IMR-90 (cell line): ENCODE results near the gene ATXN10. TPM values are rescaled to one million over a fixed set of nuclear protein-coding genes. Genes with fewer than 3 reads are reported as not detected.

ENCODE experiments used
- ATAC-seq: fragments of 200-7000 bp; cut with Tn5 transposase; 2 replicates; pipeline ENCODE4 v1.9.1; 2020; ENCODE audit warnings: low read depth, mild to moderate bottlenecking, moderate library complexity
- BruUV-seq: library from RNA; stranded (reverse); fragments of 400-500 nt; replicated peaks from 2 replicates; lab custom pipeline; 2021; lab: Mats Ljungman, UMichigan
- CTCF ChIA-PET: fragments of 300-600 bp; formaldehyde crosslinking; extraction: SDS; loops from one replicate; lab custom pipeline; 2021; ENCODE audit warnings: antibody characterized with exemption; lab: Yijun Ruan, JAX
- POLR2A ChIA-PET: fragments of 300-600 bp; sonication (Branson Sonifier 250); formaldehyde crosslinking; loops from one replicate; lab custom pipeline; 2022; ENCODE audit warnings: antibody characterized with exemption; ENCODE audit not compliant: unreplicated experiment; lab: Charles Lee
- DNase-seq: peaks from one replicate; pipeline ENCODE4 v3.0.0; 2013
- H2AFZ ChIP-seq: replicated peaks from 2 replicates; pipeline ENCODE3; 2013; ENCODE audit warnings: low read length, mild to moderate bottlenecking; ENCODE audit not compliant: poor library complexity
- H2AK5ac ChIP-seq: 2 replicates; pipeline ENCODE4 v1.6.1; 2013; ENCODE audit warnings: low read depth, low read length, inconsistent platforms
- H2AK9ac ChIP-seq: replicated peaks from 2 replicates; pipeline ENCODE3; 2013; ENCODE audit warnings: mild to moderate bottlenecking, low read depth, low read length, moderate library complexity; ENCODE audit not compliant: poor library complexity
- H2BK120ac ChIP-seq: 2 replicates; pipeline ENCODE4 v1.6.1; 2013; ENCODE audit warnings: low read depth, low read length, inconsistent platforms
- H2BK15ac ChIP-seq: 3 replicates; pipeline ENCODE4 v1.6.1; 2013; ENCODE audit warnings: low read depth, low read length, inconsistent platforms
- H2BK20ac ChIP-seq: 2 replicates; pipeline ENCODE4 v1.6.1; 2013; ENCODE audit warnings: low read depth, mild to moderate bottlenecking, inconsistent platforms, low read length, moderate library complexity
- H2BK5ac ChIP-seq: 2 replicates; pipeline ENCODE4 v1.6.1; 2013; ENCODE audit warnings: mild to moderate bottlenecking, low read depth, low read length, inconsistent platforms; ENCODE audit not compliant: poor library complexity, severe bottlenecking
- H3K14ac ChIP-seq: replicated peaks from 2 replicates; pipeline ENCODE4 v1.6.1; 2013; ENCODE audit warnings: low read depth, low read length, inconsistent platforms
- H3K18ac ChIP-seq: 2 replicates; pipeline ENCODE4 v1.6.1; 2013; ENCODE audit warnings: low read depth, low read length, control low read depth
- H3K23ac ChIP-seq: 2 replicates; pipeline ENCODE4 v1.6.1; 2013; ENCODE audit warnings: low read depth, low read length, inconsistent platforms
- H3K27ac ChIP-seq: 2 replicates; pipeline ENCODE4 v1.5.1; 2013; ENCODE audit warnings: mild to moderate bottlenecking, control low read depth, low read length; ENCODE audit not compliant: insufficient read depth
- H3K27me3 ChIP-seq: 2 replicates; pipeline ENCODE4 v1.6.1; 2013; ENCODE audit warnings: low read length; ENCODE audit not compliant: control insufficient read depth, insufficient read depth
- H3K36me3 ChIP-seq: 2 replicates; pipeline ENCODE4 v1.6.1; 2013; ENCODE audit warnings: low read length, mixed read lengths; ENCODE audit not compliant: control insufficient read depth, insufficient read depth
- H3K4ac ChIP-seq: 2 replicates; pipeline ENCODE4 v1.6.1; 2013; ENCODE audit warnings: low read depth, low read length, inconsistent platforms
- H3K4me1 ChIP-seq: 2 replicates; pipeline ENCODE4 v1.6.1; 2013; ENCODE audit warnings: low read length, mixed read lengths; ENCODE audit not compliant: control insufficient read depth, insufficient read depth
- H3K4me2 ChIP-seq: 2 replicates; pipeline ENCODE4 v1.6.1; 2013; ENCODE audit warnings: low read depth, mild to moderate bottlenecking, control low read depth, low read length, moderate library complexity
- H3K4me3 ChIP-seq: 2 replicates; pipeline ENCODE4 v1.5.1; 2013; ENCODE audit warnings: low read depth, mild to moderate bottlenecking, control low read depth, low read length, moderate library complexity; ENCODE audit not compliant: insufficient read depth
- H3K56ac ChIP-seq: 2 replicates; pipeline ENCODE4 v1.6.1; 2013; ENCODE audit warnings: low read length, inconsistent platforms; ENCODE audit not compliant: insufficient read depth; ENCODE audit errors: extremely low read depth
- H3K79me1 ChIP-seq, 2 experiments: 2 replicates each; pipeline ENCODE4 v1.6.1; 2013; ENCODE audit warnings: low read length in 2 of 2, inconsistent platforms in 1 of 2, low read depth in 1 of 2
- H3K9ac ChIP-seq: 2 replicates; pipeline ENCODE4 v1.6.1; 2013; ENCODE audit warnings: low read depth, low read length, control low read depth
- H3K9me1 ChIP-seq: 2 replicates; pipeline ENCODE4 v1.6.1; 2013; ENCODE audit warnings: low read length, inconsistent platforms; ENCODE audit not compliant: insufficient read depth
- H3K9me3 ChIP-seq: 2 replicates; pipeline ENCODE4 v1.6.1; 2013; ENCODE audit warnings: low read length; ENCODE audit not compliant: control insufficient read depth, insufficient read depth
- H4K20me1 ChIP-seq: 2 replicates; pipeline ENCODE4 v1.6.1; 2013; ENCODE audit warnings: low read length, inconsistent platforms; ENCODE audit not compliant: insufficient read depth
- H4K5ac ChIP-seq: 2 replicates; pipeline ENCODE4 v1.6.1; 2013; ENCODE audit warnings: mild to moderate bottlenecking, low read depth, low read length, control low read depth
- H4K8ac ChIP-seq, 2 experiments: 2 replicates each; pipeline ENCODE4 v1.6.1; 2013; ENCODE audit warnings: low read depth in 2 of 2, low read length in 2 of 2, control low read depth in 1 of 2, inconsistent platforms in 1 of 2
- H4K91ac ChIP-seq: 2 replicates; pipeline ENCODE4 v1.6.1; 2013; ENCODE audit warnings: low read depth, low read length, inconsistent platforms; ENCODE audit not compliant: insufficient read depth
- BHLHE40 ChIP-seq: fragments of 150-350 bp; IDR thresholded peaks from 2 replicates; pipeline ENCODE4 v1.6.1; 2016; ENCODE audit warnings: mild to moderate bottlenecking, low read depth, low read length
- CEBPB ChIP-seq: IDR thresholded peaks from 2 replicates; pipeline ENCODE4 v1.6.1; 2012; ENCODE audit warnings: low read depth, low read length, improper control_type of control experiment
- CHD1 ChIP-seq: IDR thresholded peaks from 2 replicates; pipeline ENCODE4 v1.6.1; 2012; ENCODE audit warnings: low read depth, low read length, improper control_type of control experiment
- CTCF ChIP-seq: conservative IDR thresholded peaks from 2 replicates; pipeline ENCODE4 v1.5.1; 2012; ENCODE audit warnings: mild to moderate bottlenecking, low read depth, low read length, improper control_type of control experiment
- ELK1 ChIP-seq: fragments of 150-350 bp; IDR thresholded peaks from 2 replicates; pipeline ENCODE4 v1.6.1; 2016; ENCODE audit warnings: low read depth, mild to moderate bottlenecking, low read length, moderate library complexity, borderline replicate concordance
- FOS ChIP-seq: fragments of 150-350 bp; IDR thresholded peaks from 2 replicates; pipeline ENCODE4 v1.6.1; 2016; ENCODE audit warnings: low read depth, low read length
- MAFK ChIP-seq: IDR thresholded peaks from 2 replicates; pipeline ENCODE4 v1.6.1; 2012; ENCODE audit warnings: low read depth, low read length, improper control_type of control experiment
- MAZ ChIP-seq: IDR thresholded peaks from 2 replicates; pipeline ENCODE4 v1.6.1; 2012; ENCODE audit warnings: low read depth, mild to moderate bottlenecking, low read length, improper control_type of control experiment, moderate library complexity, borderline replicate concordance
- MXI1 ChIP-seq: IDR thresholded peaks from 2 replicates; pipeline ENCODE4 v1.6.1; 2012; ENCODE audit warnings: low read depth, mild to moderate bottlenecking, low read length, moderate library complexity, borderline replicate concordance
- NFE2L2 ChIP-seq: fragments of 150-350 bp; IDR thresholded peaks from 2 replicates; pipeline ENCODE4 v1.6.1; 2016; ENCODE audit warnings: low read depth, mild to moderate bottlenecking, low read length
- POLR2A ChIP-seq: IDR thresholded peaks from 2 replicates; pipeline ENCODE4 v1.6.1; 2012; ENCODE audit warnings: mild to moderate bottlenecking, low read depth, low read length
- RAD21 ChIP-seq: IDR thresholded peaks from 2 replicates; pipeline ENCODE4 v1.6.1; 2012; ENCODE audit warnings: low read length, improper control_type of control experiment
- RCOR1 ChIP-seq: IDR thresholded peaks from 2 replicates; pipeline ENCODE4 v1.6.1; 2012; ENCODE audit warnings: mild to moderate bottlenecking, low read length, improper control_type of control experiment; ENCODE audit not compliant: insufficient replicate concordance
- RFX5 ChIP-seq: IDR thresholded peaks from 2 replicates; pipeline ENCODE4 v1.8.0; 2012; ENCODE audit warnings: low read depth, mild to moderate bottlenecking, low read length, moderate library complexity
- SMC3 ChIP-seq: fragments of 150-350 bp; IDR thresholded peaks from 2 replicates; pipeline ENCODE4 v1.6.1; 2016; ENCODE audit warnings: low read depth, mild to moderate bottlenecking, antibody characterized with exemption, low read length, moderate library complexity
- USF2 ChIP-seq: fragments of 150-350 bp; IDR thresholded peaks from 2 replicates; pipeline ENCODE4 v1.6.1; 2017; ENCODE audit warnings: mild to moderate bottlenecking, antibody characterized with exemption, low read length, low read depth
- WGBS, 2 experiments: methylation state at CpG; one replicate each; pipeline versions ENCODE4 v1.1.5 to v1.1.7; 2013; ENCODE audit warnings: missing lambda C conversion rate in 2 of 2; ENCODE audit not compliant: insufficient read length in 1 of 2; ENCODE audit errors: extremely low coverage in 2 of 2; 5-methylcytosine and 5-hydroxymethylcytosine counted together
- dilution Hi-C: fragments of 300-500 bp; cut with HindIII; formaldehyde crosslinking; loops from one replicate; pipeline ENCODE4 v1.14.3; 2018; ENCODE audit warnings: low sequenced_read_pairs; ENCODE audit not compliant: unreplicated experiment
- in situ Hi-C: fragments of 300-500 bp; cut with MboI; formaldehyde crosslinking; loops from 3 replicates; pipeline ENCODE4 v1.14.3; 2019; ENCODE audit warnings: low sequenced_read_pairs, inconsistent platforms, mixed read lengths
- intact Hi-C: fragments of 100-400 bp; cut with micrococcal nuclease; formaldehyde crosslinking; loops from 2 replicates; pipeline ENCODE4 v1.10.0; 2022
- polyA plus RNA-seq, 3 experiments: library from polyadenylated mRNA; depleted of rRNA; stranded (reverse); fragments of >200 nt; gene quantifications; 2 replicates each; pipeline ENCODE4 v1.2.3, GENCODE V29; 2012; ENCODE audit warnings: low replicate concordance in 1 of 3
- total RNA-seq: library from RNA; depleted of rRNA; stranded (reverse); fragments of >200 nt; gene quantifications from 2 replicates; pipeline ENCODE4 v1.2.3, GENCODE V29; 2012

Gene ATXN10
- total and polyA plus RNA-seq, 2 of the 4 experiments (the other 2 are of a cell fraction) = 116 to 231 TPM

- intact Hi-C loops (no loop called here), dilution Hi-C loops (no loop called here), in situ Hi-C loops (no loop called here)
- H3K4me2 ChIP-seq = no peak overlapping the region
- H2BK20ac ChIP-seq = no peak overlapping the region
- no peak overlapping the region for H3K23ac ChIP-seq
- H3K9ac ChIP-seq = no peak overlapping the region
- no peak overlapping the region for H2AK5ac ChIP-seq
- peaks cover 8% of the 10 kb centered on the region for H3K36me3 ChIP-seq
- H2AFZ ChIP-seq = no peak overlapping the region
- BruUV-seq = no TSS peak
- no peak overlapping the region for H3K56ac ChIP-seq
- no peak overlapping the region for H2BK5ac ChIP-seq
- peaks cover 3% of the 10 kb centered on the region; the same call in 1 of the 2 replicates for H3K4me1 ChIP-seq
- H3K27ac ChIP-seq = no peak overlapping the region
- peaks cover 5% of the 10 kb centered on the region for H3K9me1 ChIP-seq
- peaks cover 11% of the 10 kb centered on the region; the same call in 1 of the 2 replicates for H4K20me1 ChIP-seq
- H3K18ac ChIP-seq = no peak overlapping the region
- TF ChIP-seq RFX5 (no peak), MAFK (no peak), MAZ (no peak), RCOR1 (no peak), USF2 (no peak), CTCF (no peak), FOS (no peak), CHD1 (no peak), ELK1 (no peak), RAD21 (no peak), NFE2L2 (no peak), MXI1 (no peak), POLR2A (no peak), BHLHE40 (no peak), CEBPB (no peak), SMC3 (no peak)
- no peak overlapping the region for H3K14ac ChIP-seq
- no peak overlapping the region for H4K5ac ChIP-seq
- no peak overlapping the region for H3K4ac ChIP-seq
- ChIA-PET CTCF (no interaction called here), POLR2A (no interaction called here)
- H2BK120ac ChIP-seq = no peak overlapping the region
- peaks cover 8 to 23% of the 10 kb centered on the region in 2 experiments; a peak in 3 of 4 replicates for H3K79me1 ChIP-seq
- no peaks in the 10 kb centered on the region for H3K9me3 ChIP-seq
- H2BK15ac ChIP-seq = no peak overlapping the region
- no peak overlapping the region for H3K4me3 ChIP-seq
- DNase-seq (no peak), ATAC-seq (no peak)
- H3K27me3 ChIP-seq = no peaks in the 10 kb centered on the region
- no peak overlapping the region for H2AK9ac ChIP-seq
- 92% methylated on average over 2 of the region's 2 CpGs; no CpG with 5 or more reads in 1 of the 2 experiments for WGBS, 2 experiments
- no peak overlapping the region for H4K8ac ChIP-seq
- H4K91ac ChIP-seq = no peak overlapping the region
Observed at GRCh38 chr22:45826520-45826919, 154.9 kb downstream of the ATXN10 start.
